GM19397 (cell line): Measurements from ENCODE around the gene CACNA2D4.

Experiments used
- ATAC-seq: cut with Tn5 transposase; IDR thresholded peaks from one replicate; pipeline ENCODE4 v1.9.1; 2021; ENCODE audit warnings: mild to moderate bottlenecking, moderate library complexity; ENCODE audit not compliant: unreplicated experiment

CACNA2D4 gene

GRCh38 chr12:1847411-1847810 is 71.0 kb downstream of the CACNA2D4 start:
- no peak for ATAC-seq

GRCh38 chr12:1846421-1847405 is 71.7 kb downstream of the CACNA2D4 start:
- ATAC-seq: no peak

- no peak for ATAC-seq
Measured at GRCh38 chr12:1845886-1846285, 72.6 kb downstream of the CACNA2D4 start.

- no peak for ATAC-seq
Measured at GRCh38 chr12:1845427-1845826, 73.0 kb downstream of the CACNA2D4 start.

- ATAC-seq: no peak
Measured at GRCh38 chr12:1844661-1845409, 73.6 kb downstream of the CACNA2D4 start.

GRCh38 chr12:1844223-1844622 is 74.2 kb downstream of the CACNA2D4 start:
- ATAC-seq: no peak

GRCh38 chr12:1843641-1844005 is 74.8 kb downstream of the CACNA2D4 start:
- no peak for ATAC-seq

- no peak for ATAC-seq
Measured at GRCh38 chr12:1842905-1843640, 75.4 kb downstream of the CACNA2D4 start.

GRCh38 chr12:1842183-1842904 is 76.1 kb downstream of the CACNA2D4 start:
- ATAC-seq: no peak

- ATAC-seq: no peak
Measured at GRCh38 chr12:1841586-1842182, 76.8 kb downstream of the CACNA2D4 start.

- ATAC-seq: no peak
Measured at GRCh38 chr12:1840981-1841425, 77.4 kb downstream of the CACNA2D4 start.

GRCh38 chr12:1839956-1840951 is 78.2 kb downstream of the CACNA2D4 start:
- ATAC-seq: no peak

GRCh38 chr12:1839464-1839863 is 79.0 kb downstream of the CACNA2D4 start:
- no peak for ATAC-seq

GRCh38 chr12:1838994-1839365 is 79.5 kb downstream of the CACNA2D4 start:
- no peak for ATAC-seq

- no peak for ATAC-seq
Measured at GRCh38 chr12:1838205-1838993, 80.1 kb downstream of the CACNA2D4 start.

- ATAC-seq: no peak
Measured at GRCh38 chr12:1837541-1838204, 80.8 kb downstream of the CACNA2D4 start.

GRCh38 chr12:1836854-1837421 is 81.5 kb downstream of the CACNA2D4 start:
- ATAC-seq: no peak
